ENCODE measurements around the gene METTL1.

DNA sequence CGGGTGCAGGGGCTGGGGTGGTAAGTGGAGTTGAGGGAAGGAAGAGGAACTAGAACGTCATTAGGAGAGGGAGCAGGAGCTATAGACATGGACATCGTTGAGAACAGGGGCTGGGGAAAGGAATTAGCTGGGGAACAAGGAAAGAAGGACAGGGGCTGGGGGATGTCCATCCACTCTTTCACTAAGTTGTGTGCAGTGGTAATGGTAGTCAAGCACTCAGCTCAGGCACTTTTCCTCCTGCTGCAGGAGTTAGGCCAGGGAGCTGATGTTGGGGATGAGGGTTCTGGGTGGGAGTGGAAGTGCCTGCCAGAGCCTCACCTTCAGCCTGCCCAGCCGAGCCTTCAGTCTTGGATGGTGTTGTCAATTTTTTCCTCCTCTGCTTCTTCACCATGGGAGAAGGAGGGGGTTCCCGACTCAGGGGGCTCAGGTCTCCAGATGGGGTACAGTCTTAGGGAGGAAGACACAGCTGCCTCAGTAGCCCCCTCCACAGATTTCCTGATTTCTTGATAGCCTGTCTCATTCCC lies 42.5 kb downstream of the METTL1 start:
- TF ChIP-seq POLR2A (IDR thresholded peaks at IDR 0.05; ENCODE audit: low read depth) (no peak), POLR2AphosphoS5 (IDR thresholded peaks at IDR 0.05) (no peak), EP300 (IDR thresholded peaks at IDR 0.05) (no peak)
- TF ChIP-seq, protein P1, sequence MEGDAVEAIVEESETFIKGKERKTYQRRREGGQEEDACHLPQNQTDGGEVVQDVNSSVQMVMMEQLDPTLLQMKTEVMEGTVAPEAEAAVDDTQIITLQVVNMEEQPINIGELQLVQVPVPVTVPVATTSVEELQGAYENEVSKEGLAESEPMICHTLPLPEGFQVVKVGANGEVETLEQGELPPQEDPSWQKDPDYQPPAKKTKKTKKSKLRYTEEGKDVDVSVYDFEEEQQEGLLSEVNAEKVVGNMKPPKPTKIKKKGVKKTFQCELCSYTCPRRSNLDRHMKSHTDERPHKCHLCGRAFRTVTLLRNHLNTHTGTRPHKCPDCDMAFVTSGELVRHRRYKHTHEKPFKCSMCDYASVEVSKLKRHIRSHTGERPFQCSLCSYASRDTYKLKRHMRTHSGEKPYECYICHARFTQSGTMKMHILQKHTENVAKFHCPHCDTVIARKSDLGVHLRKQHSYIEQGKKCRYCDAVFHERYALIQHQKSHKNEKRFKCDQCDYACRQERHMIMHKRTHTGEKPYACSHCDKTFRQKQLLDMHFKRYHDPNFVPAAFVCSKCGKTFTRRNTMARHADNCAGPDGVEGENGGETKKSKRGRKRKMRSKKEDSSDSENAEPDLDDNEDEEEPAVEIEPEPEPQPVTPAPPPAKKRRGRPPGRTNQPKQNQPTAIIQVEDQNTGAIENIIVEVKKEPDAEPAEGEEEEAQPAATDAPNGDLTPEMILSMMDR (IDR thresholded peaks at IDR 0.05), result no peak

All from esophagus muscularis mucosa (tissue), 4 donors.